ENCODE results near the gene EEFSEC.

DNA sequence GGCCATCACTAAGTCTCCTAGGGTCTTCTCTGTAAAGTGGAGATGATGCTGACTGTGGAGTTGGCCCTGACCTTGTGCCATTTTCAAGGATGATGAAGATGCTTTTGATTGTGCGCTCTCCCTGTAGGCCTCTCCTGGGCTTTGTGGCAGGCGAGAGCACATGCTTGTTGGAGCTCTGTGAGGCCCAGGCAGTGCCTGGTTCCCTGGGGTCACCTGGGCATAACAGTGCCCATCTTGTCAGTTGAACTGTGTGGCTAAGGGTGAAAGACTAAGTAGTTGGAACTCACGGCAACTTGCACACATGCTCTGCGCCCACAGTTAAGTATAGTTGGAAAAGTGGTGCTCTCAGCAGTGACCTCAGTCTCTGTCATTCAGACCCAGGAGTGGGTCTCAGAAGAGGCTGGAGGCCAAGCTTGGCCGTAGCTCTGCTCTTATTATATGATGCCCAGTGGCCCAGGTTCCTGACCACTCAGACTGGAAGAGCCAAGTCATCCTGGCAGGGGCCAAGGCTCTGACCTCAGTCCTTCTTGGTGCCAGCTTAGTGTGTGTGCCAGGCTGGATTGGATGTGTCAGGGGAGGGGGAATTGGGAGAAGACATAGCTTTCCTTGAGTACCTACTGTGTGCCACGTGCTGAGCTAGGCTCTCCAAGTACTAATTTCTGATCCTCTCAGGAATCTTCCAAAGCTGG, 154.6 kb downstream of the EEFSEC start:
- no peak for TF ChIP-seq POLR2A (IDR thresholded peaks at IDR 0.05)
- TF ChIP-seq, protein P1, sequence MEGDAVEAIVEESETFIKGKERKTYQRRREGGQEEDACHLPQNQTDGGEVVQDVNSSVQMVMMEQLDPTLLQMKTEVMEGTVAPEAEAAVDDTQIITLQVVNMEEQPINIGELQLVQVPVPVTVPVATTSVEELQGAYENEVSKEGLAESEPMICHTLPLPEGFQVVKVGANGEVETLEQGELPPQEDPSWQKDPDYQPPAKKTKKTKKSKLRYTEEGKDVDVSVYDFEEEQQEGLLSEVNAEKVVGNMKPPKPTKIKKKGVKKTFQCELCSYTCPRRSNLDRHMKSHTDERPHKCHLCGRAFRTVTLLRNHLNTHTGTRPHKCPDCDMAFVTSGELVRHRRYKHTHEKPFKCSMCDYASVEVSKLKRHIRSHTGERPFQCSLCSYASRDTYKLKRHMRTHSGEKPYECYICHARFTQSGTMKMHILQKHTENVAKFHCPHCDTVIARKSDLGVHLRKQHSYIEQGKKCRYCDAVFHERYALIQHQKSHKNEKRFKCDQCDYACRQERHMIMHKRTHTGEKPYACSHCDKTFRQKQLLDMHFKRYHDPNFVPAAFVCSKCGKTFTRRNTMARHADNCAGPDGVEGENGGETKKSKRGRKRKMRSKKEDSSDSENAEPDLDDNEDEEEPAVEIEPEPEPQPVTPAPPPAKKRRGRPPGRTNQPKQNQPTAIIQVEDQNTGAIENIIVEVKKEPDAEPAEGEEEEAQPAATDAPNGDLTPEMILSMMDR (IDR thresholded peaks at IDR 0.05): no peak
